A549 (cell line): Measurements from ENCODE around the gene GBF1.

ENCODE experiments used
- BHLHE40 ChIP-seq: IDR thresholded peaks from 2 replicates; pipeline ENCODE4 v1.6.1; 2012; ENCODE audit warnings: low read depth, low read length, inconsistent platforms
- CBX2 ChIP-seq: fragments of 200-600 bp; sonication (generic); IDR thresholded peaks from 2 replicates; pipeline ENCODE4 v1.6.1; 2016; ENCODE audit warnings: low read depth, mild to moderate bottlenecking, borderline replicate concordance
- CHD4 ChIP-seq: fragments of 200-600 bp; sonication (generic); IDR thresholded peaks from 2 replicates; pipeline ENCODE4 v1.6.1; 2016; ENCODE audit warnings: antibody characterized with exemption, mild to moderate bottlenecking, borderline replicate concordance
- EP300 ChIP-seq, 2 experiments: fragments of >200 bp; sonication (Bioruptor Twin); formaldehyde crosslinking; IDR thresholded peaks; 2 replicates in 1 of 2; 3 replicates in 1 of 2; pipeline ENCODE4 v1.6.1; 2016 to 2017
- FOXS1 ChIP-seq: fragments of 250-450 bp; sonication (Bioruptor Pico); IDR thresholded peaks from 2 replicates; pipeline ENCODE4 v1.5.0; 2020; ENCODE audit warnings: mild to moderate bottlenecking, moderate library complexity
- HOXA7 ChIP-seq: fragments of 250-450 bp; sonication (Bioruptor Pico); IDR thresholded peaks from 2 replicates; pipeline ENCODE4 v1.5.0; 2020; ENCODE audit warnings: mild to moderate bottlenecking, moderate library complexity
- MAFK ChIP-seq: fragments of 450-650 bp; IDR thresholded peaks from 2 replicates; pipeline ENCODE4 v1.6.1; 2014; ENCODE audit not compliant: partially characterized antibody
- POLR2A ChIP-seq: IDR thresholded peaks from 2 replicates; pipeline ENCODE4 v1.6.1; 2012; ENCODE audit warnings: mild to moderate bottlenecking, low read length
- RARB ChIP-seq: fragments of 250-450 bp; sonication (Bioruptor Pico); IDR thresholded peaks from 2 replicates; pipeline ENCODE4 v1.8.0; 2021; ENCODE audit warnings: mild to moderate bottlenecking, moderate library complexity
- TP53 ChIP-seq: fragments of 250-450 bp; sonication (Bioruptor Pico); IDR thresholded peaks from 2 replicates; pipeline ENCODE4 v1.5.0; 2021; ENCODE audit warnings: mild to moderate bottlenecking, moderate library complexity
- ZC3H11A ChIP-seq: fragments of 450-650 bp; IDR thresholded peaks from 2 replicates; pipeline ENCODE4 v1.6.1; 2014; ENCODE audit warnings: antibody characterized with exemption, mild to moderate bottlenecking
- ZFP36 ChIP-seq: fragments of 450-650 bp; IDR thresholded peaks from 2 replicates; pipeline ENCODE4 v1.6.1; 2014; ENCODE audit warnings: borderline replicate concordance; ENCODE audit not compliant: partially characterized antibody
- TF ChIP-seq, protein P1 (sequence below): fragments of >200 bp; sonication (Bioruptor Twin); formaldehyde crosslinking; IDR thresholded peaks from 3 replicates; pipeline ENCODE4 v1.5.1; 2016
- TF ChIP-seq, protein P2 (sequence below): fragments of 200-600 bp; sonication (generic); IDR thresholded peaks from 2 replicates; pipeline ENCODE4 v1.6.1; 2016; ENCODE audit warnings: antibody characterized with exemption, mild to moderate bottlenecking, moderate library complexity

DNA sequence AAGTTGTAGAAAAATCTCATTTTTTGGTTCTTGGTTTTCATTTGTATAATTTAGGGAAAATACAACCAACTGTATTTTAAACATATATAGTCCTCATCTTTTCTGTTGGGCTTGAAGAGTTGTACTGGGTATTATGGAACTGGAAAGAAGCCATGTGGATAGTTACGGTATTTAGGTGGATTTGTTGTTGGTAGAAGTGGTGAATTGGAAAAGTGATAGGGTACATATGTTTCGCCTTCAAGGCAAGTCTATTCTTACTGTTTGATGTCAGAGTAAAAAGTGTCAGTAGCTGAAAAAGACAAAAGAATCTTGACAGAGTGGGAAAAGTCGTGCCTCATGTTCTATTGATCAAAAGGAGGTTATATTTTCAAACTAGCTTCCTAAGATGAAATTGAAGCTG is 64.6 kb downstream of the GBF1 start:
- TF ChIP-seq, protein P1, sequence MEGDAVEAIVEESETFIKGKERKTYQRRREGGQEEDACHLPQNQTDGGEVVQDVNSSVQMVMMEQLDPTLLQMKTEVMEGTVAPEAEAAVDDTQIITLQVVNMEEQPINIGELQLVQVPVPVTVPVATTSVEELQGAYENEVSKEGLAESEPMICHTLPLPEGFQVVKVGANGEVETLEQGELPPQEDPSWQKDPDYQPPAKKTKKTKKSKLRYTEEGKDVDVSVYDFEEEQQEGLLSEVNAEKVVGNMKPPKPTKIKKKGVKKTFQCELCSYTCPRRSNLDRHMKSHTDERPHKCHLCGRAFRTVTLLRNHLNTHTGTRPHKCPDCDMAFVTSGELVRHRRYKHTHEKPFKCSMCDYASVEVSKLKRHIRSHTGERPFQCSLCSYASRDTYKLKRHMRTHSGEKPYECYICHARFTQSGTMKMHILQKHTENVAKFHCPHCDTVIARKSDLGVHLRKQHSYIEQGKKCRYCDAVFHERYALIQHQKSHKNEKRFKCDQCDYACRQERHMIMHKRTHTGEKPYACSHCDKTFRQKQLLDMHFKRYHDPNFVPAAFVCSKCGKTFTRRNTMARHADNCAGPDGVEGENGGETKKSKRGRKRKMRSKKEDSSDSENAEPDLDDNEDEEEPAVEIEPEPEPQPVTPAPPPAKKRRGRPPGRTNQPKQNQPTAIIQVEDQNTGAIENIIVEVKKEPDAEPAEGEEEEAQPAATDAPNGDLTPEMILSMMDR = no peak
- TF ChIP-seq RARB = no peak
- no peak for TF ChIP-seq TP53 (CRISPR knock-in tag)
- TF ChIP-seq BHLHE40 = no peak
- no peak for TF ChIP-seq POLR2A
- TF ChIP-seq EP300 (IDR thresholded peaks at IDR 0.05) = no peak
- TF ChIP-seq ZC3H11A = no peak
- TF ChIP-seq HOXA7 (CRISPR knock-in tag) = no peak
- TF ChIP-seq MAFK = no peak
- TF ChIP-seq, protein P2, sequence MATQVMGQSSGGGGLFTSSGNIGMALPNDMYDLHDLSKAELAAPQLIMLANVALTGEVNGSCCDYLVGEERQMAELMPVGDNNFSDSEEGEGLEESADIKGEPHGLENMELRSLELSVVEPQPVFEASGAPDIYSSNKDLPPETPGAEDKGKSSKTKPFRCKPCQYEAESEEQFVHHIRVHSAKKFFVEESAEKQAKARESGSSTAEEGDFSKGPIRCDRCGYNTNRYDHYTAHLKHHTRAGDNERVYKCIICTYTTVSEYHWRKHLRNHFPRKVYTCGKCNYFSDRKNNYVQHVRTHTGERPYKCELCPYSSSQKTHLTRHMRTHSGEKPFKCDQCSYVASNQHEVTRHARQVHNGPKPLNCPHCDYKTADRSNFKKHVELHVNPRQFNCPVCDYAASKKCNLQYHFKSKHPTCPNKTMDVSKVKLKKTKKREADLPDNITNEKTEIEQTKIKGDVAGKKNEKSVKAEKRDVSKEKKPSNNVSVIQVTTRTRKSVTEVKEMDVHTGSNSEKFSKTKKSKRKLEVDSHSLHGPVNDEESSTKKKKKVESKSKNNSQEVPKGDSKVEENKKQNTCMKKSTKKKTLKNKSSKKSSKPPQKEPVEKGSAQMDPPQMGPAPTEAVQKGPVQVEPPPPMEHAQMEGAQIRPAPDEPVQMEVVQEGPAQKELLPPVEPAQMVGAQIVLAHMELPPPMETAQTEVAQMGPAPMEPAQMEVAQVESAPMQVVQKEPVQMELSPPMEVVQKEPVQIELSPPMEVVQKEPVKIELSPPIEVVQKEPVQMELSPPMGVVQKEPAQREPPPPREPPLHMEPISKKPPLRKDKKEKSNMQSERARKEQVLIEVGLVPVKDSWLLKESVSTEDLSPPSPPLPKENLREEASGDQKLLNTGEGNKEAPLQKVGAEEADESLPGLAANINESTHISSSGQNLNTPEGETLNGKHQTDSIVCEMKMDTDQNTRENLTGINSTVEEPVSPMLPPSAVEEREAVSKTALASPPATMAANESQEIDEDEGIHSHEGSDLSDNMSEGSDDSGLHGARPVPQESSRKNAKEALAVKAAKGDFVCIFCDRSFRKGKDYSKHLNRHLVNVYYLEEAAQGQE = no peak
- no peak for TF ChIP-seq FOXS1
- no peak for TF ChIP-seq CBX2
- no peak for TF ChIP-seq CHD4
- TF ChIP-seq ZFP36 = no peak
